A673 (cell line): ENCODE measurements around the gene SH3TC2. TPM values are rescaled to one million over a fixed set of nuclear protein-coding genes. Genes with fewer than 3 reads are reported as not detected.

Experiments used
- BruUV-seq: library from RNA; stranded (reverse); fragments of 400-500 nt; replicated peaks from 2 replicates; lab custom pipeline; 2021; lab: Mats Ljungman, UMichigan
- CTCF ChIA-PET: fragments of 300-600 bp; sonication (Branson Sonifier 250); formaldehyde crosslinking; loops from one replicate; lab custom pipeline; 2022; ENCODE audit warnings: antibody characterized with exemption; lab: Charles Lee
- POLR2A ChIA-PET: fragments of 300-600 bp; sonication (Branson Sonifier 250); formaldehyde crosslinking; loops from one replicate; lab custom pipeline; 2022; ENCODE audit warnings: antibody characterized with exemption; ENCODE audit not compliant: low non-redundant PET; lab: Charles Lee
- DNase-seq: peaks from one replicate; pipeline ENCODE4 v3.0.0-alpha.2; 2015; ENCODE audit warnings: low spot score
- H3K27ac ChIP-seq: fragments of 200-600 bp; sonication (generic); 2 replicates; pipeline ENCODE4 v1.5.1; 2016; ENCODE audit warnings: mixed run types, low read depth, mild to moderate bottlenecking, mixed read lengths, antibody characterized with exemption, low read length; ENCODE audit not compliant: poor library complexity, severe bottlenecking
- H3K27me3 ChIP-seq: fragments of 200-600 bp; sonication (generic); replicated peaks from 2 replicates; pipeline ENCODE4 v1.6.1; 2017; ENCODE audit warnings: mixed run types, low read depth, mild to moderate bottlenecking, mixed read lengths, antibody characterized with exemption, low read length; ENCODE audit not compliant: insufficient read depth, poor library complexity
- H3K36me3 ChIP-seq: fragments of 200-600 bp; sonication (generic); 2 replicates; pipeline ENCODE4 v1.6.1; 2016; ENCODE audit warnings: mixed run types, mild to moderate bottlenecking, mixed read lengths, antibody characterized with exemption, low read length; ENCODE audit not compliant: insufficient read depth, poor library complexity, severe bottlenecking
- H3K4me1 ChIP-seq: fragments of 200-600 bp; sonication (generic); 2 replicates; pipeline ENCODE4 v1.6.1; 2017; ENCODE audit warnings: mixed run types, mild to moderate bottlenecking, mixed read lengths, antibody characterized with exemption, low read length; ENCODE audit not compliant: insufficient read depth, poor library complexity, severe bottlenecking
- H3K4me3 ChIP-seq: fragments of 200-600 bp; sonication (generic); 2 replicates; pipeline ENCODE4 v1.5.1; 2016; ENCODE audit warnings: low read depth, mixed run types, mild to moderate bottlenecking, mixed read lengths, low read length; ENCODE audit not compliant: poor library complexity, severe bottlenecking
- H3K9me3 ChIP-seq: fragments of 200-600 bp; sonication (generic); 2 replicates; pipeline ENCODE4 v1.6.1; 2016; ENCODE audit warnings: mixed run types, low read depth, mild to moderate bottlenecking, mixed read lengths, antibody characterized with exemption, low read length; ENCODE audit not compliant: poor library complexity, severe bottlenecking
- EZH2 ChIP-seq: fragments of 200-600 bp; sonication (generic); IDR thresholded peaks from 2 replicates; pipeline ENCODE4 v1.6.1; 2017; ENCODE audit warnings: borderline replicate concordance, low read depth, mild to moderate bottlenecking, mixed read lengths, antibody characterized with exemption, low read length; ENCODE audit not compliant: poor library complexity, severe bottlenecking
- intact Hi-C: fragments of 100-400 bp; cut with micrococcal nuclease; formaldehyde crosslinking; loops from one replicate; pipeline ENCODE4 v1.10.0; 2022; ENCODE audit not compliant: unreplicated experiment
- microRNA-seq: library from miRNA; unstranded; fragments of <30 nt; microRNA quantifications from one replicate; pipeline ENCODE4 v1.2.0, GENCODE V29; 2021
- total RNA-seq: library from RNA; stranded (reverse); gene quantifications from 2 replicates; pipeline ENCODE4 v1.2.3, GENCODE V29; 2021
- TF ChIP-seq, protein P1 (sequence below): fragments of 300-800, 200-600 bp; sonication (generic); conservative IDR thresholded peaks from 2 replicates; pipeline ENCODE4 v1.5.1; 2017; ENCODE audit warnings: low read depth, mild to moderate bottlenecking, antibody characterized with exemption, low read length, moderate library complexity, mixed read lengths

The SH3TC2 gene
- total RNA-seq, 1 experiment from 2014 or later = 2.5 TPM

DNA sequence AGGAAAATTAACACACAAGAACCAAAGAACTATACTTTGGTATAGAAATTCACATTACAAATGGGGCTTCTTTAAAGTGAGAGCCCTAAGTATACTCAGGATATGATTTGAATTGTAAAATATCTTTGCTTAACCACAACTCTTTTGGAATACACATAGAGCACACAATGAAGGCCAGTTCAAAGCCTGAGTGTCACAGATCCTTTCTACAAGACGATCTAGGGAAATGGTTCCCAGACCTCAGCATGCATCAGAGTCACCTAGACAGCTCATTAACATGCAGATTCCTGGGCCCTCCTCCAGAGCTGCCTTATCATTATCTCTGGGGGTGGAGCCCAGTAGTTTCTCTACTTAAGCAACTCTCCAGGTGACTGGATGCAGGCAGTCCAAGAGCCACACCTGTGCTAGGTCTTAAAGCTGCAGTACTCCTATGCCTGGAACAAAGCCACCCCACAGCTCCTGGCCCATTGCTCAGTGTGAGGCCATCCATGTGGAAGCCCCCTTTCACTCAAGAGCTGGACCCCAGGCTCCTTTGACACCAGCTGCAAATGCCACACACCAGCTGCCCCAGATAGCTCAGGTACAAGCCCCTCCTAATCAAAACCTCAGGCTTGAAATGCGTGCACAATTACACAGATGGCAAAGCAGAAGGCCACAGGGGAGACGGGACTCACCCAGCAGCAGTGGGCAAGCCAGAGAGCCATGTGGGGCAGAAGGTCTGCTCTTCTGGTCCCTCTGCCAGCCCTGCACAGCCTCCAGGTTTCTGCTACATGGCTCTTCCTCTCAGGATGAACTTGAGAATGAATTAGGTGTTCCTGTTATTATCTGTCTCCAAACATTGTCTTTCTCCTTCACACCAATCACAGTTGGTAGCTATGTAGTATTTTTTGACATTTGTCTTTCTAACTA lies 106.1 kb downstream of the SH3TC2 start:
- BruUV-seq = no TSS peak

More for the DNA sequence above, 106.1 kb downstream of the SH3TC2 start:
- DNase-seq = no peak
- H3K36me3 ChIP-seq = no peaks in the 10 kb centered on the region
- no peak overlapping the region for H3K27ac ChIP-seq
- no peaks in the 10 kb centered on the region for H3K27me3 ChIP-seq
- no peak overlapping the region for H3K4me3 ChIP-seq
- ChIA-PET CTCF (interaction anchor here (0.8 to 2.3 kb wide), 7 partner anchors 16 to 226 kb away, joined by 3 to 9 read pairs (median 4); no protein-coding TSS in a partner anchor), POLR2A (no interaction called here)
- intact Hi-C loops = loop anchor here (1.0 to 10.0 kb wide), 3 partner anchors 135 to 216 kb away; no protein-coding TSS in a partner anchor
- H3K4me1 ChIP-seq = no peaks in the 10 kb centered on the region
- H3K9me3 ChIP-seq = no peaks in the 10 kb centered on the region
- TF ChIP-seq EZH2 = no peak
- TF ChIP-seq, protein P1, sequence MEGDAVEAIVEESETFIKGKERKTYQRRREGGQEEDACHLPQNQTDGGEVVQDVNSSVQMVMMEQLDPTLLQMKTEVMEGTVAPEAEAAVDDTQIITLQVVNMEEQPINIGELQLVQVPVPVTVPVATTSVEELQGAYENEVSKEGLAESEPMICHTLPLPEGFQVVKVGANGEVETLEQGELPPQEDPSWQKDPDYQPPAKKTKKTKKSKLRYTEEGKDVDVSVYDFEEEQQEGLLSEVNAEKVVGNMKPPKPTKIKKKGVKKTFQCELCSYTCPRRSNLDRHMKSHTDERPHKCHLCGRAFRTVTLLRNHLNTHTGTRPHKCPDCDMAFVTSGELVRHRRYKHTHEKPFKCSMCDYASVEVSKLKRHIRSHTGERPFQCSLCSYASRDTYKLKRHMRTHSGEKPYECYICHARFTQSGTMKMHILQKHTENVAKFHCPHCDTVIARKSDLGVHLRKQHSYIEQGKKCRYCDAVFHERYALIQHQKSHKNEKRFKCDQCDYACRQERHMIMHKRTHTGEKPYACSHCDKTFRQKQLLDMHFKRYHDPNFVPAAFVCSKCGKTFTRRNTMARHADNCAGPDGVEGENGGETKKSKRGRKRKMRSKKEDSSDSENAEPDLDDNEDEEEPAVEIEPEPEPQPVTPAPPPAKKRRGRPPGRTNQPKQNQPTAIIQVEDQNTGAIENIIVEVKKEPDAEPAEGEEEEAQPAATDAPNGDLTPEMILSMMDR = no peak

Small RNA genes within 50 kb of the gene (microRNA-seq; reads per million reads assigned to microRNA genes)
- gene MIR584 = 107 reads per million, percentile 65 among the genes with 10 or more reads in this experiment

Other genes starting within 250 kb of the SH3TC2 start
- not detected in 2 replicates for gene ADRB2, start 236.5 kb downstream of the SH3TC2 start, total RNA-seq
- not detected in 2 replicates for gene ABLIM3, start 78.4 kb upstream of the SH3TC2 start, total RNA-seq
- 0.21 and 0.46 TPM in 2 replicates for gene AFAP1L1, start 208.8 kb upstream of the SH3TC2 start, total RNA-seq